ENCODE data around the gene HSPA12A. TPM values are rescaled to one million over a fixed set of nuclear protein-coding genes. Genes with fewer than 3 reads are reported as not detected.

HSPA12A gene
- total and polyA plus RNA-seq, 2 of the 13 experiments (the other 11 are each of a cell fraction or from before 2014, with no cell fraction given): 6.4 to 13.6 TPM

GRCh38 chr10:116646502-116646901, 95.9 kb downstream of the HSPA12A start:
- ChIA-PET POLR2A (no interaction called here), CTCF (ENCODE audit: low intra/inter-chr PET ratio, low total read pairs) (no interaction called here)
- in situ Hi-C loops (cut with HindIII; ENCODE audit: extremely low pct_ligation_motif_present, low pct_unique_long_range_greater_than_20kb) (no loop called here), intact Hi-C loops (cut with micrococcal nuclease; ENCODE audit: unreplicated experiment) (no loop called here)
- FAIRE-seq (no peak), DNase-seq (ENCODE audit: low spot score) (no peak), ATAC-seq (no peak)
- whole genome bisulfite sequencing (ENCODE audit: low lambda C conversion rate): 85% methylated on average over 2 of the region's 5 CpGs
- H3K36me3 ChIP-seq (replicated peaks in 1 of 2; ENCODE audit: control insufficient read depth in 1 of 2, insufficient read depth in 2 of 2, low read length in 2 of 2): no peaks in the 10 kb centered on the region
- no TSS peak for BruUV-seq (replicated peaks)
- no peaks in the 10 kb centered on the region for H3K79me2 ChIP-seq (ENCODE audit: insufficient read depth, low read length)
- no peaks in the 10 kb centered on the region for H4K20me1 ChIP-seq (ENCODE audit: insufficient read depth, low read length)
- H3K4me1 ChIP-seq (ENCODE audit: insufficient read depth, low read length): no peaks in the 10 kb centered on the region
- no peaks in the 10 kb centered on the region for H3K9me3 ChIP-seq (ENCODE audit: low read length)
- no peak overlapping the region for H3K4me2 ChIP-seq (ENCODE audit: low read depth, low read length)
- H3K9ac ChIP-seq (ENCODE audit: insufficient read depth, low read depth, low read length): no peak overlapping the region
- no peak overlapping the region for H3K4me3 ChIP-seq (replicated peaks in 1 of 3; ENCODE audit: insufficient read depth in 1 of 3, low read depth in 2 of 3, low read length in 3 of 3)
- H2AFZ ChIP-seq (ENCODE audit: low read length): no peak overlapping the region
- H3K27me3 ChIP-seq (ENCODE audit: control insufficient read depth in 1 of 2, insufficient read depth in 2 of 2, low read length in 2 of 2): no peaks in the 10 kb centered on the region; a peak in 1 of 5 replicates
- TF ChIP-seq MIXL1 (CRISPR knock-in tag; IDR thresholded peaks at IDR 0.05) (no peak), DPF2 (CRISPR knock-in tag; IDR thresholded peaks at IDR 0.05; ENCODE audit: borderline replicate concordance, low read depth) (no peak), USF2 (IDR thresholded peaks at IDR 0.05; ENCODE audit: low read depth, low read length) (no peak), USF2 (CRISPR knock-in tag; IDR thresholded peaks at IDR 0.05; ENCODE audit: borderline replicate concordance) (no peak), IRX3 (CRISPR knock-in tag; IDR thresholded peaks at IDR 0.05; ENCODE audit: borderline replicate concordance, low read depth) (no peak), KLF6 (CRISPR knock-in tag; IDR thresholded peaks at IDR 0.05) (no peak), FOSL1 (CRISPR knock-in tag; IDR thresholded peaks at IDR 0.05; ENCODE audit: borderline replicate concordance) (no peak), HDAC1 (CRISPR knock-in tag; IDR thresholded peaks at IDR 0.05) (no peak), HNF4G (IDR thresholded peaks at IDR 0.05; ENCODE audit: borderline replicate concordance, low read depth, low read length) (no peak), HNF4G (CRISPR knock-in tag; IDR thresholded peaks at IDR 0.05; ENCODE audit: borderline replicate concordance, low read depth) (no peak)
- TF ChIP-seq, protein P1, sequence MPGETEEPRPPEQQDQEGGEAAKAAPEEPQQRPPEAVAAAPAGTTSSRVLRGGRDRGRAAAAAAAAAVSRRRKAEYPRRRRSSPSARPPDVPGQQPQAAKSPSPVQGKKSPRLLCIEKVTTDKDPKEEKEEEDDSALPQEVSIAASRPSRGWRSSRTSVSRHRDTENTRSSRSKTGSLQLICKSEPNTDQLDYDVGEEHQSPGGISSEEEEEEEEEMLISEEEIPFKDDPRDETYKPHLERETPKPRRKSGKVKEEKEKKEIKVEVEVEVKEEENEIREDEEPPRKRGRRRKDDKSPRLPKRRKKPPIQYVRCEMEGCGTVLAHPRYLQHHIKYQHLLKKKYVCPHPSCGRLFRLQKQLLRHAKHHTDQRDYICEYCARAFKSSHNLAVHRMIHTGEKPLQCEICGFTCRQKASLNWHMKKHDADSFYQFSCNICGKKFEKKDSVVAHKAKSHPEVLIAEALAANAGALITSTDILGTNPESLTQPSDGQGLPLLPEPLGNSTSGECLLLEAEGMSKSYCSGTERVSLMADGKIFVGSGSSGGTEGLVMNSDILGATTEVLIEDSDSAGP (CRISPR knock-in tag; IDR thresholded peaks at IDR 0.05; ENCODE audit: borderline replicate concordance): no peak
- TF ChIP-seq, protein P2, sequence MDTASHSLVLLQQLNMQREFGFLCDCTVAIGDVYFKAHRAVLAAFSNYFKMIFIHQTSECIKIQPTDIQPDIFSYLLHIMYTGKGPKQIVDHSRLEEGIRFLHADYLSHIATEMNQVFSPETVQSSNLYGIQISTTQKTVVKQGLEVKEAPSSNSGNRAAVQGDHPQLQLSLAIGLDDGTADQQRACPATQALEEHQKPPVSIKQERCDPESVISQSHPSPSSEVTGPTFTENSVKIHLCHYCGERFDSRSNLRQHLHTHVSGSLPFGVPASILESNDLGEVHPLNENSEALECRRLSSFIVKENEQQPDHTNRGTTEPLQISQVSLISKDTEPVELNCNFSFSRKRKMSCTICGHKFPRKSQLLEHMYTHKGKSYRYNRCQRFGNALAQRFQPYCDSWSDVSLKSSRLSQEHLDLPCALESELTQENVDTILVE (CRISPR knock-in tag; IDR thresholded peaks at IDR 0.05): no peak
- TF ChIP-seq, protein P3, sequence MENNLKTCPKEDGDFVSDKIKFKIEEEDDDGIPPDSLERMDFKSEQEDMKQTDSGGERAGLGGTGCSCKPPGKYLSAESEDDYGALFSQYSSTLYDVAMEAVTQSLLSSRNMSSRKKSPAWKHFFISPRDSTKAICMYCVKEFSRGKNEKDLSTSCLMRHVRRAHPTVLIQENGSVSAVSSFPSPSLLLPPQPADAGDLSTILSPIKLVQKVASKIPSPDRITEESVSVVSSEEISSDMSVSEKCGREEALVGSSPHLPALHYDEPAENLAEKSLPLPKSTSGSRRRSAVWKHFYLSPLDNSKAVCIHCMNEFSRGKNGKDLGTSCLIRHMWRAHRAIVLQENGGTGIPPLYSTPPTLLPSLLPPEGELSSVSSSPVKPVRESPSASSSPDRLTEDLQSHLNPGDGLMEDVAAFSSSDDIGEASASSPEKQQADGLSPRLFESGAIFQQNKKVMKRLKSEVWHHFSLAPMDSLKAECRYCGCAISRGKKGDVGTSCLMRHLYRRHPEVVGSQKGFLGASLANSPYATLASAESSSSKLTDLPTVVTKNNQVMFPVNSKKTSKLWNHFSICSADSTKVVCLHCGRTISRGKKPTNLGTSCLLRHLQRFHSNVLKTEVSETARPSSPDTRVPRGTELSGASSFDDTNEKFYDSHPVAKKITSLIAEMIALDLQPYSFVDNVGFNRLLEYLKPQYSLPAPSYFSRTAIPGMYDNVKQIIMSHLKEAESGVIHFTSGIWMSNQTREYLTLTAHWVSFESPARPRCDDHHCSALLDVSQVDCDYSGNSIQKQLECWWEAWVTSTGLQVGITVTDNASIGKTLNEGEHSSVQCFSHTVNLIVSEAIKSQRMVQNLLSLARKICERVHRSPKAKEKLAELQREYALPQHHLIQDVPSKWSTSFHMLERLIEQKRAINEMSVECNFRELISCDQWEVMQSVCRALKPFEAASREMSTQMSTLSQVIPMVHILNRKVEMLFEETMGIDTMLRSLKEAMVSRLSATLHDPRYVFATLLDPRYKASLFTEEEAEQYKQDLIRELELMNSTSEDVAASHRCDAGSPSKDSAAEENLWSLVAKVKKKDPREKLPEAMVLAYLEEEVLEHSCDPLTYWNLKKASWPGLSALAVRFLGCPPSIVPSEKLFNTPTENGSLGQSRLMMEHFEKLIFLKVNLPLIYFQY (CRISPR knock-in tag; IDR thresholded peaks at IDR 0.05; ENCODE audit: borderline replicate concordance): no peak
- no peak overlapping the region for H3K27ac ChIP-seq (ENCODE audit: extremely low read length, insufficient read depth, low read length)
